ENCODE data around the gene GBGT1. TPM values are rescaled to one million over a fixed set of nuclear protein-coding genes. Genes with fewer than 3 reads are reported as not detected.

GBGT1 gene
- total RNA-seq, 8 experiments from 2014 or later: 0.14 to 2.4 (median 0.75) TPM

DNA sequence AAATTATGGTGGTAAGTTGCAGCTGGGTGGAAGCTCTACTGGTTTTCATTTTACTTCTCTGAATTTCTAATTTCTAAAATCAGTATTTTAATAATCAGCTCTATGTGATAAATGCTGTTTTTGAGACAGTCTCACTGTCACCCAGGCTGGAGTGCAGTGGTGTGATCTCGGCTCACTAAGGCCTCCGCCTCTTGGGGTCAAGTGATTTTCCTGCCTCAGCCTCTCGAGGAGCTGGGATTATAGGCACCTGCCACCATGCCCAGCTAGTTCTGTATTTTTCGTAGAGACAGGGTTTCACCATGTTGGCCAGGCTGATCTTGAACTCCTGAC lies 41.1 kb downstream of the GBGT1 start:
- WGBS, 10 experiments: 70 to 76% methylated on average over 2 to 3 of the region's 4 CpGs; no CpG with 5 or more reads in 8 of the 10 experiments
- no peak for ATAC-seq (replicated peaks in 6 of 8)
- in situ Hi-C loops (cut with MboI; ENCODE audit: low pct_unique_long_range_greater_than_20kb in 2 of 9, low sequenced_read_pairs in 9 of 9, unreplicated experiment in 9 of 9): no loop called here
- H3K27ac ChIP-seq: peak overlapping the region; percentile 34 to 60
- peaks cover 37 to 45% of the 10 kb centered on the region in 2 donors for H3K4me1 ChIP-seq (replicated peaks in 1 of 2)
- no peak overlapping the region for H3K4me3 ChIP-seq

DNA sequence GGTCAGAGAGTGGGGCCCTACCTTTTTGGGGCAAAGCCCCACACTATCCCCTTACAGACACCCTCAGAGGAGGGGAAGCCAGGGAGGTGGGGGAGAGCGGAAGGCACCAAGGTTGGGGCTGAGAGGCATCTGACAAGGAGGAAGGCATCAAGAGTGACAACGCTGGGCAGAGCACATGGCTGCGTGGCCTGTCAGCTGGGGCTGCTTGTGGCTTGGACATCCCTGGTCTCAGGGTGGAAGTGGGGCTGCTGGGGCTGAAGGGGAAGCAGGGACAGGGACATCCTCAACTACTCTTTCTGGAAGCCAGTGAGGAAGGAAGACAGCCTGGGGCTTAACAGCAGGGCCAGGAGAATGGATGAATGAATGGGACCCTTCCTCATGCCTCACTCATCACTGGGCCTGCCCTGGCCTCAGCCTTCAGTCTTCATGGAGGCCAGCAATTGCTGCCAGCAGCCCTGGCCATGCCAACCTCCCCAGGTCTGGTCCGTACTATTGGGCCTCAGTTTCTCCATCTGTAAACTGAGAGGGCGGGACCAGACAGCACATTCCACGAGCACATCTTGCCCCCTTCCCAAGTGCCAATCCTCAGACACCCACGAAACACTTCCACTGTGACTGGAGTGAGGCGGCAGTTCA lies 41.7 kb downstream of the GBGT1 start:
- Histone ChIP-seq H3K27ac (peak overlapping the region; percentile 61), H3K4me3 (no peak overlapping the region), H3K4me1 (replicated peaks in 1 of 2) (peaks cover 40 to 49% of the 10 kb centered on the region in 2 donors)
- 67 to 100% (median 80%) methylated on average over 1 to 2 of the region's 8 CpGs; no CpG with 5 or more reads in 5 of the 10 experiments for WGBS, 10 experiments
- no peak for ATAC-seq (replicated peaks in 6 of 8)
- in situ Hi-C loops (cut with MboI; ENCODE audit: low pct_unique_long_range_greater_than_20kb in 2 of 9, low sequenced_read_pairs in 9 of 9, unreplicated experiment in 9 of 9): no loop called here

DNA sequence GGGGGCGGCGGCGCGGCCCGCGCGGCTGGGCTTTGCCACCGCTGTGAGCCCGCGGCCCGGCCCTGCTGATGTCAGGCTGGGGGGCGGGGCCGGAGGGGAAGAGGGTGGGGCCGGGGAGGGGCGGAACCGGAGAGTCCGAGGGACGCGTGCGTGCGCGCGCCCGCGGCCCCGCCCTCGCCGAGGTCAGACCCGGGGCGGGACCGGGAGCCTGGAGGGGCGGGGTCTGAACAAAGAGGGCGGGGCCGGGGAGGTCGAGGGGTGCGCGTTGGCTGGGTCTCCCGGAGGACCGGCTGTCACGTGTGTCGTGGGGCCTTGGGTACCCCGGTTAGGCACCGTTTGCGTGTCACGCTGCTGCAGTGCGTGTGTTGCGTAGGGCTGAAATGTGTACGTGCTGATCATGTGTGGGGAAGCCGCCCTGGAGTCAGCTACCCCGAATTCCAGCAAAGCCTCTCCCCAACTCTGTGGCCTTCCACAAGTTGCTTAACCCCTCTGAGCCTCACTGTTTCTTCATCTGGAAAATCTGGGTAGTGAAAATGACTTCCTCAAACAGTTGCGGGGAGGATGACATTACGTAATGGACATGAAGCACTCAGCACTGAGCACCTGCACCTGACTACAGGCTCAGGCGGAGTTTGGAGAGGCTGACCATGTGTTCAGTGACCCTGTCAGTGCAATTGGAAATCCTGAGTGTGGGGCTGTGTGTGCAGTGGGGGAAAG lies 42.4 kb downstream of the GBGT1 start, which contains the start of gene RALGDS:
Gene RALGDS (minus strand): TSS at position 43 of the 717 bp plus-strand sequence. CDS start 86 bp downstream, outside the sequence.
- 71 to 100% (median 79%) methylated on average over 1 to 4 of the region's 53 CpGs; no CpG with 5 or more reads in 6 of the 10 experiments for WGBS, 10 experiments
- Histone ChIP-seq H3K4me1 (replicated peaks in 1 of 2) (peaks cover 40 to 51% of the 10 kb centered on the region in 2 donors), H3K4me3 (peak within 1 kb of the TSS; percentile 41 to 65 (median 47)), H3K27ac (peak within 1 kb of the TSS; percentile 83 to 85)
- in situ Hi-C loops (cut with MboI; ENCODE audit: low pct_unique_long_range_greater_than_20kb in 2 of 9, low sequenced_read_pairs in 9 of 9, unreplicated experiment in 9 of 9): no loop called here
- ATAC-seq (replicated peaks in 6 of 8): peak; percentile 66 to 87 (median 74)

DNA sequence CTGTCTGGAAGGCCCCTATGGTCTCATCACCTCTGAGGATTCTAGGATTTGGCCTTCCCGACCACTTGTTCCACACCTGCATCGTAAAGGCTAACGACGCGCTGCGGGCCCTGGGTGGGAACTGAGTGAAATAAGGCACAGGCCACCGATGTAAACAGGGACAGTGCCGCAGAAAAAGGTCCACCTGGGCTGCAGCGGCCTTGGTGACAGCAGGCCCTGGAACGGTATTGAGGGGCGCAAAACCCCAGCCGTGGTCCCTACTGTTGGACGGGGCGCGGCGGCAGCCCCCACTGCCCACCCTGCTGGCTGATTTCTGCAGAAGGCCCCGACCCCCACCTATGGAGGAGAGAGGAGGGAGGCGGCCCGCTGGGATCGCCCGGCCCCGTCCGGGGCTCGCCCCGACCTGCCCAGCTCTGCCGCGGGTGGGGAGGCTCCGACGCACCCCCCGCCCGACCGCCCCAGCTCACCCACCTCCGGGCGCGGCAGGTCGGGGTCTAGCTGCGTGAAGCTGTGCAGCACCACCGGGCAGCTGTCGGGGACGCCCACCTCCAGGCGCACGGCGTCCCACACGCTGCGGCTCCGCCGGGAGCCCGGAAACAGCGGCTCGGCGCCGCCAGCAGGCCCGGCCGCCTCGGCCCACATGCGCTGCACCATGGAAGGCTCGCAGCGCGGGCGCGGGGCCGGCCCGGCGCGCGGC lies 43.1 kb downstream of the GBGT1 start:
- WGBS, 10 experiments: 0 to 7% (median 0%) methylated on average over 1 to 3 of the region's 66 CpGs; no CpG with 5 or more reads in 7 of the 10 experiments
- peak overlapping the region; percentile 83 to 85 for H3K27ac ChIP-seq
- in situ Hi-C loops (cut with MboI; ENCODE audit: low pct_unique_long_range_greater_than_20kb in 2 of 9, low sequenced_read_pairs in 9 of 9, unreplicated experiment in 9 of 9): no loop called here
- peak overlapping the region; percentile 41 to 65 (median 47) for H3K4me3 ChIP-seq
- peak in 7 of 8 experiments; percentile 0 to 15 (median 2) for ATAC-seq (replicated peaks in 6 of 8)
- peaks cover 42 to 58% of the 10 kb centered on the region in 2 donors for H3K4me1 ChIP-seq (replicated peaks in 1 of 2)

GRCh38 chr9:133119846-133120500 lies 43.7 kb downstream of the GBGT1 start:
- peak overlapping the region; percentile 83 to 85 for H3K27ac ChIP-seq
- 10 to 50% (median 25%) methylated on average over 1 to 8 of the region's 21 CpGs; no CpG with 5 or more reads in 5 of the 10 experiments for WGBS, 10 experiments
- peak in 7 of 8 experiments; percentile 1 to 4 (median 2) for ATAC-seq (replicated peaks in 6 of 8)

GRCh38 chr9:133119103-133119845 lies 44.4 kb downstream of the GBGT1 start:
- H3K4me3 ChIP-seq: peak overlapping the region; percentile 41 to 65 (median 47)
- peaks cover 56 to 71% of the 10 kb centered on the region in 2 donors for H3K4me1 ChIP-seq (replicated peaks in 1 of 2)
- in situ Hi-C loops (cut with MboI; ENCODE audit: low pct_unique_long_range_greater_than_20kb in 2 of 9, low sequenced_read_pairs in 9 of 9, unreplicated experiment in 9 of 9): no loop called here
- WGBS, 10 experiments: 0 to 100% (median 50%) methylated on average over 1 to 8 of the region's 21 CpGs; no CpG with 5 or more reads in 5 of the 10 experiments
- peak; percentile 1 to 31 (median 15) for ATAC-seq (replicated peaks in 6 of 8)
- H3K27ac ChIP-seq: peak overlapping the region; percentile 83 to 85

More at GRCh38 chr9:133119846-133120500, 43.7 kb downstream of the GBGT1 start:
- in situ Hi-C loops (cut with MboI; ENCODE audit: low pct_unique_long_range_greater_than_20kb in 2 of 9, low sequenced_read_pairs in 9 of 9, unreplicated experiment in 9 of 9): no loop called here
- Histone ChIP-seq H3K4me3 (peak overlapping the region; percentile 41 to 65 (median 47)), H3K4me1 (replicated peaks in 1 of 2) (peaks cover 49 to 64% of the 10 kb centered on the region in 2 donors)

DNA sequence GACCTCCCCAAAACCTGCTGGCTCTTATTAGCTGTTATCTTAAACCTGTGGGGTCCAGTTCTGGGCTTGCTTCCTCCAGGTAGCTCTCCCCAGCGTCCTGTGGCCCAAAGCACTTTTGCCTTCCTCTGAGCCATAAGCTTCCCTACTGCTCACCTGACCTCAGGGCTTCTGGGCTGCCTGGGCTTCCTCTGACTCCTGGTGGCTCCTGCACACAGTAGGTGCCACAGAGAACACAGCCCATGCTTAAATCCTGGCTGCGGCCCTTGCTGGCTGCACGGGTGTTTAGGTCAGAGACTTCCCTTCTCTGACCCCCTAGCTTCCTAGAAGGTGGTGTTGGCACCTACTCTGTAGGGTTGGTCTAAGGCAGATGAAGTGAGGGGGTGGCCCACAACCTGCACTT lies 45.1 kb downstream of the GBGT1 start:
- in situ Hi-C loops (cut with MboI; ENCODE audit: low pct_unique_long_range_greater_than_20kb in 2 of 9, low sequenced_read_pairs in 9 of 9, unreplicated experiment in 9 of 9): no loop called here
- WGBS, 10 experiments: 90 to 100% (median 100%) methylated on average over 1 to 2 of the region's 3 CpGs; no CpG with 5 or more reads in 7 of the 10 experiments
- peaks cover 63 to 78% of the 10 kb centered on the region in 2 donors for H3K4me1 ChIP-seq (replicated peaks in 1 of 2)
- H3K4me3 ChIP-seq: peak overlapping the region in 2 of 5 donors; percentile 63 to 65
- H3K27ac ChIP-seq: peak overlapping the region; percentile 83 to 85
- no peak for ATAC-seq (replicated peaks in 6 of 8)

- Histone ChIP-seq H3K27ac (peak overlapping the region; percentile 83 to 85), H3K4me3 (no peak overlapping the region), H3K4me1 (replicated peaks in 1 of 2) (peaks cover 64 to 79% of the 10 kb centered on the region in 2 donors)
- WGBS, 10 experiments: 92 to 100% methylated on average over 1 to 2 of the region's 3 CpGs; no CpG with 5 or more reads in 8 of the 10 experiments
- in situ Hi-C loops (cut with MboI; ENCODE audit: low pct_unique_long_range_greater_than_20kb in 2 of 9, low sequenced_read_pairs in 9 of 9, unreplicated experiment in 9 of 9): no loop called here
- no peak for ATAC-seq (replicated peaks in 6 of 8)
These were observed 45.6 kb downstream of the GBGT1 start for GRCh38 chr9:133118179-133118520.

GRCh38 chr9:133117271-133118178 lies 46.2 kb downstream of the GBGT1 start:
- ATAC-seq (replicated peaks in 6 of 8): no peak
- Histone ChIP-seq H3K4me3 (no peak overlapping the region), H3K4me1 (replicated peaks in 1 of 2) (peaks cover 59 to 74% of the 10 kb centered on the region in 2 donors), H3K27ac (peak overlapping the region in 1 of 2 donors; percentile 83)
- WGBS, 10 experiments: 0 to 88% (median 79%) methylated on average over 1 to 3 of the region's 18 CpGs; no CpG with 5 or more reads in 5 of the 10 experiments
- in situ Hi-C loops (cut with MboI; ENCODE audit: low pct_unique_long_range_greater_than_20kb in 2 of 9, low sequenced_read_pairs in 9 of 9, unreplicated experiment in 9 of 9): no loop called here

GRCh38 chr9:133116346-133117231 lies 47.1 kb downstream of the GBGT1 start:
- in situ Hi-C loops (cut with MboI; ENCODE audit: low pct_unique_long_range_greater_than_20kb in 2 of 9, low sequenced_read_pairs in 9 of 9, unreplicated experiment in 9 of 9): no loop called here
- Histone ChIP-seq H3K4me1 (replicated peaks in 1 of 2) (peaks cover 56 to 66% of the 10 kb centered on the region in 2 donors), H3K4me3 (no peak overlapping the region), H3K27ac (peak overlapping the region in 1 of 2 donors; percentile 83)
- ATAC-seq (replicated peaks in 6 of 8): no peak
- 73 to 100% (median 100%) methylated on average over 1 to 4 of the region's 20 CpGs; no CpG with 5 or more reads in 5 of the 10 experiments for WGBS, 10 experiments

Data from motor neuron (in vitro differentiated cells).